ENCODE measurements around the gene SEMA4B. TPM values are rescaled to one million over a fixed set of nuclear protein-coding genes. Genes with fewer than 3 reads are reported as not detected.

SEMA4B gene
- polyA plus RNA-seq = 57.7 TPM
- long read RNA-seq, donor 1, partial matches to known transcripts = 0 of 2 reads
- long read RNA-seq, donor 1, other reads (novel, unspliced or antisense) = 0 of 2 reads
- long read RNA-seq, donor 2, partial matches to known transcripts = 32 of 41 reads
- long read RNA-seq, donor 2, other reads (novel, unspliced or antisense) = 0 of 41 reads
- long read RNA-seq, donor 3 = 0 reads
- long read RNA-seq, donor 4, partial matches to known transcripts = 0 of 1 reads
- long read RNA-seq, donor 4, other reads (novel, unspliced or antisense) = 0 of 1 reads
- long read RNA-seq, donor 5, partial matches to known transcripts = 0 of 6 reads
- long read RNA-seq, donor 5, other reads (novel, unspliced or antisense) = 0 of 6 reads
- long read RNA-seq, donor 6, partial matches to known transcripts = 162 of 279 reads
- long read RNA-seq, donor 6, other reads (novel, unspliced or antisense) = 107 of 279 reads
- long read RNA-seq, donor 7, partial matches to known transcripts = 10 of 12 reads
- long read RNA-seq, donor 7, other reads (novel, unspliced or antisense) = 0 of 12 reads
- long read RNA-seq, donor 8, transcript SEMA4B-202 (14 exons, 3,807 nt) = major isoform, 6 of 11 reads
- long read RNA-seq, donor 8, partial matches to known transcripts = 0 of 11 reads
- long read RNA-seq, donor 8, other reads (novel, unspliced or antisense) = 0 of 11 reads
- long read RNA-seq, donor 9, partial matches to known transcripts = 0 of 1 reads
- long read RNA-seq, donor 9, other reads (novel, unspliced or antisense) = 0 of 1 reads
- long read RNA-seq, donor 10, transcript SEMA4B-202 (14 exons, 3,807 nt) = major isoform, 6 of 11 reads
- long read RNA-seq, donor 10, partial matches to known transcripts = 0 of 11 reads
- long read RNA-seq, donor 10, other reads (novel, unspliced or antisense) = 0 of 11 reads
- long read RNA-seq, donor 11, partial matches to known transcripts = 0 of 1 reads
- long read RNA-seq, donor 11, other reads (novel, unspliced or antisense) = 0 of 1 reads

- peak within 1 kb of the TSS; percentile 90 for H3K4me3 ChIP-seq (ENCODE audit: low read length)
- H3K4me1 ChIP-seq (ENCODE audit: control insufficient read depth, insufficient read depth, low read length) = peaks cover 15% of the 10 kb centered on the region
- H3K27me3 ChIP-seq (ENCODE audit: control insufficient read depth, insufficient read depth, low read length) = no peaks in the 10 kb centered on the region
- peaks cover 24% of the 10 kb centered on the region for H3K36me3 ChIP-seq (ENCODE audit: control insufficient read depth, insufficient read depth, low read length)
- peak within 1 kb of the TSS; percentile 76 for H3K27ac ChIP-seq (ENCODE audit: low read length)
- DNase-seq = peak; percentile 80 to 87
- no CpG with 5 or more reads among the region's 88 CpGs for WGBS (ENCODE audit: insufficient coverage, low lambda C conversion rate)
- no peaks in the 10 kb centered on the region for H3K9me3 ChIP-seq (ENCODE audit: control insufficient read depth, low read depth, low read length)
Observed at GRCh38 chr15:90201130-90201943, at the start of gene SEMA4B. Gene SEMA4B (plus strand): TSS chr15:90201330. CDS start chr15:90201579, 249 bp downstream.

- no CpG with 5 or more reads among the region's 10 CpGs for WGBS (ENCODE audit: insufficient coverage, low lambda C conversion rate)
- Histone ChIP-seq H3K4me3 (ENCODE audit: low read length) (no peak overlapping the region), H3K4me1 (ENCODE audit: control insufficient read depth, insufficient read depth, low read length) (peaks cover 19% of the 10 kb centered on the region), H3K9me3 (ENCODE audit: control insufficient read depth, low read depth, low read length) (no peaks in the 10 kb centered on the region), H3K27ac (ENCODE audit: low read length) (no peak overlapping the region), H3K36me3 (ENCODE audit: control insufficient read depth, insufficient read depth, low read length) (no peaks in the 10 kb centered on the region), H3K27me3 (ENCODE audit: control insufficient read depth, insufficient read depth, low read length) (no peaks in the 10 kb centered on the region)
- no peak for DNase-seq
Observed at GRCh38 chr15:90151989-90152645, 49.0 kb upstream of the SEMA4B start.

- no peak for DNase-seq
- H3K27me3 ChIP-seq (ENCODE audit: control insufficient read depth, insufficient read depth, low read length) = no peaks in the 10 kb centered on the region
- no CpG with 5 or more reads among the region's 6 CpGs for WGBS (ENCODE audit: insufficient coverage, low lambda C conversion rate)
- no peaks in the 10 kb centered on the region for H3K36me3 ChIP-seq (ENCODE audit: control insufficient read depth, insufficient read depth, low read length)
- no peaks in the 10 kb centered on the region for H3K9me3 ChIP-seq (ENCODE audit: control insufficient read depth, low read depth, low read length)
- no peak overlapping the region for H3K4me3 ChIP-seq (ENCODE audit: low read length)
- no peak overlapping the region for H3K27ac ChIP-seq (ENCODE audit: low read length)
- peaks cover 23% of the 10 kb centered on the region for H3K4me1 ChIP-seq (ENCODE audit: control insufficient read depth, insufficient read depth, low read length)
Observed at GRCh38 chr15:90153658-90154057, 47.5 kb upstream of the SEMA4B start.

GRCh38 chr15:90154246-90154645, 46.9 kb upstream of the SEMA4B start:
- no peak for DNase-seq
- H3K27ac ChIP-seq (ENCODE audit: low read length) = no peak overlapping the region
- peaks cover 23% of the 10 kb centered on the region for H3K4me1 ChIP-seq (ENCODE audit: control insufficient read depth, insufficient read depth, low read length)
- H3K4me3 ChIP-seq (ENCODE audit: low read length) = no peak overlapping the region
- WGBS (ENCODE audit: insufficient coverage, low lambda C conversion rate) = no CpG with 5 or more reads among the region's 5 CpGs
- H3K36me3 ChIP-seq (ENCODE audit: control insufficient read depth, insufficient read depth, low read length) = no peaks in the 10 kb centered on the region
- no peaks in the 10 kb centered on the region for H3K27me3 ChIP-seq (ENCODE audit: control insufficient read depth, insufficient read depth, low read length)
- H3K9me3 ChIP-seq (ENCODE audit: control insufficient read depth, low read depth, low read length) = no peaks in the 10 kb centered on the region

- peak overlapping the region; percentile 33 for H3K27ac ChIP-seq (ENCODE audit: low read length)
- no peaks in the 10 kb centered on the region for H3K9me3 ChIP-seq (ENCODE audit: control insufficient read depth, low read depth, low read length)
- H3K4me3 ChIP-seq (ENCODE audit: low read length) = no peak overlapping the region
- DNase-seq = peak in 1 of 2 donors; percentile 39
- no peaks in the 10 kb centered on the region for H3K36me3 ChIP-seq (ENCODE audit: control insufficient read depth, insufficient read depth, low read length)
- H3K27me3 ChIP-seq (ENCODE audit: control insufficient read depth, insufficient read depth, low read length) = no peaks in the 10 kb centered on the region
- WGBS (ENCODE audit: insufficient coverage, low lambda C conversion rate) = no CpG with 5 or more reads among the region's 16 CpGs
- peaks cover 19% of the 10 kb centered on the region for H3K4me1 ChIP-seq (ENCODE audit: control insufficient read depth, insufficient read depth, low read length)
Observed at GRCh38 chr15:90154861-90155626, 46.1 kb upstream of the SEMA4B start.

- Histone ChIP-seq H3K36me3 (ENCODE audit: control insufficient read depth, insufficient read depth, low read length) (no peaks in the 10 kb centered on the region), H3K4me3 (ENCODE audit: low read length) (no peak overlapping the region), H3K27ac (ENCODE audit: low read length) (peak overlapping the region; percentile 77), H3K9me3 (ENCODE audit: control insufficient read depth, low read depth, low read length) (no peaks in the 10 kb centered on the region), H3K27me3 (ENCODE audit: control insufficient read depth, insufficient read depth, low read length) (no peaks in the 10 kb centered on the region), H3K4me1 (ENCODE audit: control insufficient read depth, insufficient read depth, low read length) (peaks cover 37% of the 10 kb centered on the region)
- WGBS (ENCODE audit: insufficient coverage, low lambda C conversion rate) = no CpG with 5 or more reads among the region's 2 CpGs
- DNase-seq = peak in 1 of 2 donors; percentile 54
Observed at GRCh38 chr15:90159213-90159612, 41.9 kb upstream of the SEMA4B start.

- Histone ChIP-seq H3K4me1 (ENCODE audit: control insufficient read depth, insufficient read depth, low read length) (peaks cover 45% of the 10 kb centered on the region), H3K4me3 (ENCODE audit: low read length) (no peak overlapping the region), H3K27me3 (ENCODE audit: control insufficient read depth, insufficient read depth, low read length) (no peaks in the 10 kb centered on the region), H3K9me3 (ENCODE audit: control insufficient read depth, low read depth, low read length) (no peaks in the 10 kb centered on the region), H3K27ac (ENCODE audit: low read length) (peak overlapping the region; percentile 44), H3K36me3 (ENCODE audit: control insufficient read depth, insufficient read depth, low read length) (no peaks in the 10 kb centered on the region)
- no CpG with 5 or more reads among the region's 14 CpGs for WGBS (ENCODE audit: insufficient coverage, low lambda C conversion rate)
- DNase-seq = peak; percentile 55 to 78
Observed at GRCh38 chr15:90160781-90161727, 40.1 kb upstream of the SEMA4B start.

- DNase-seq = peak; percentile 73 to 88
- Histone ChIP-seq H3K27me3 (ENCODE audit: control insufficient read depth, insufficient read depth, low read length) (no peaks in the 10 kb centered on the region), H3K9me3 (ENCODE audit: control insufficient read depth, low read depth, low read length) (no peaks in the 10 kb centered on the region), H3K4me1 (ENCODE audit: control insufficient read depth, insufficient read depth, low read length) (peaks cover 49% of the 10 kb centered on the region), H3K27ac (ENCODE audit: low read length) (peak overlapping the region; percentile 44), H3K4me3 (ENCODE audit: low read length) (no peak overlapping the region), H3K36me3 (ENCODE audit: control insufficient read depth, insufficient read depth, low read length) (no peaks in the 10 kb centered on the region)
- WGBS (ENCODE audit: insufficient coverage, low lambda C conversion rate) = 17% methylated on average over 2 of the region's 4 CpGs
Observed at GRCh38 chr15:90161950-90162361, 39.2 kb upstream of the SEMA4B start.
